ENCODE measurements around the gene SPTBN5.

DNA sequence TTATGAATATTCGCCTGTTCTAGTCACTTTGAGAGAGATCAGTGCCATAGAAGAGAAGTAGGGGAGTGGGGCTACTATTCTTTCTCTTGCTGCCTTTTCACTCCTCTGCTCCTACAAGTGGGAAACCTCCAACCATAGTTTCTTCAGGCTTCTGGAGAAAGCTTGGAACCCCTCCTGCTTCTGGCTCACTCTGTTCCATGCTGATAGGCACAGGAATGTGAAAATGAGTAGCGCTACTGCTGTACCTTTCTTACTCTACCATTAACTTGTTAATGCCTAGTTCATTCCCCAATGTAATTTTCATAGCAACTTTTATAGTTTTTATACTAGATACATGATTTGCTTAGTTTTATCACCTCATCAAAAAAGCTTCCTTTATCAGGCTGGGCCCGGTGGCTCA, 92.7 kb downstream of the SPTBN5 start:
- TF ChIP-seq, protein P1, sequence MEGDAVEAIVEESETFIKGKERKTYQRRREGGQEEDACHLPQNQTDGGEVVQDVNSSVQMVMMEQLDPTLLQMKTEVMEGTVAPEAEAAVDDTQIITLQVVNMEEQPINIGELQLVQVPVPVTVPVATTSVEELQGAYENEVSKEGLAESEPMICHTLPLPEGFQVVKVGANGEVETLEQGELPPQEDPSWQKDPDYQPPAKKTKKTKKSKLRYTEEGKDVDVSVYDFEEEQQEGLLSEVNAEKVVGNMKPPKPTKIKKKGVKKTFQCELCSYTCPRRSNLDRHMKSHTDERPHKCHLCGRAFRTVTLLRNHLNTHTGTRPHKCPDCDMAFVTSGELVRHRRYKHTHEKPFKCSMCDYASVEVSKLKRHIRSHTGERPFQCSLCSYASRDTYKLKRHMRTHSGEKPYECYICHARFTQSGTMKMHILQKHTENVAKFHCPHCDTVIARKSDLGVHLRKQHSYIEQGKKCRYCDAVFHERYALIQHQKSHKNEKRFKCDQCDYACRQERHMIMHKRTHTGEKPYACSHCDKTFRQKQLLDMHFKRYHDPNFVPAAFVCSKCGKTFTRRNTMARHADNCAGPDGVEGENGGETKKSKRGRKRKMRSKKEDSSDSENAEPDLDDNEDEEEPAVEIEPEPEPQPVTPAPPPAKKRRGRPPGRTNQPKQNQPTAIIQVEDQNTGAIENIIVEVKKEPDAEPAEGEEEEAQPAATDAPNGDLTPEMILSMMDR (conservative IDR thresholded peaks at IDR 0.05; ENCODE audit: low read length), result no peak
- TF ChIP-seq EZH2phosphoT487 (IDR thresholded peaks at IDR 0.05; ENCODE audit: borderline replicate concordance), result no peak

Measured in Loucy (cell line).